ENCODE data around the gene NDUFS6.

The NDUFS6 gene

DNA sequence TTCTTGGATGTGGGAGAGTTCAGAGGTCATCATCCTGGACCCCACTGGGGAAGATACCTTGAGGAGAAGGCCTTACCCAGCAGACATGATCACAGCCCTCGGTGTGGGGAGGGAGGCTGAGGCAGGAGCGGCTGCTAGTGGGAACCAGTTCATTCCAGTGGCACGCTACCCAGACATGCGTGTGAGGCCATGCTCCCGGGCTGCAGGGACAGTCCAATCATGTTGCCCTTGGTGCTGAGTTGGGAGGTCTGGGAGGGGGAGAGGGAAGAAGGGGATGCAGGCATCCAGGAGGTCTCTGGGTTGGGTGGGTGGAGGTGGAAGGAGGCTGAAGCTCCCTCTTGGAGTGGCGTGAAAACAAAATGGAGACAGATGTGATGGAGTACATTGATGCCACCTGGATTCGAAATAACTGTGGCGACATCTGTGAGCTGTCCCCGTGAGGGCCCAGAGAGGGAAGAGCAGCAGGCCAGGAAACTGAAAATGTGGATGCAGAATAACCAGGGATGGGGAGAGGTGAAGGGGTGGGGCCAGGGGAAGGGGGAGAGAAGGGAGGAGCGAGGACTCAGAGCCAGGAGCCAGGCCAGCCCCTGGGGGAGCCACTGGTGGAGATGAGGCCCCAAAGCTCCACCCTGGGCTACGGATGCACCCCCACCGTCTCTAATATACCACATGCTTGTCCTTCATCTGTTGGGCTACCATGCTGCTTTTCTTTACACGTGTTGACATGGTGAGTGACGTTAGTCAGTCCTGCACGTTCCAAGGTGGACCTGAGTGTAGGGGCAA lies 16.2 kb downstream of the NDUFS6 start:
- no peak overlapping the region for H3K4me3 ChIP-seq (ENCODE audit: low read length)
- no peak for TF ChIP-seq ZNF274 (IDR thresholded peaks at IDR 0.05; ENCODE audit: low read depth, low read length)

DNA sequence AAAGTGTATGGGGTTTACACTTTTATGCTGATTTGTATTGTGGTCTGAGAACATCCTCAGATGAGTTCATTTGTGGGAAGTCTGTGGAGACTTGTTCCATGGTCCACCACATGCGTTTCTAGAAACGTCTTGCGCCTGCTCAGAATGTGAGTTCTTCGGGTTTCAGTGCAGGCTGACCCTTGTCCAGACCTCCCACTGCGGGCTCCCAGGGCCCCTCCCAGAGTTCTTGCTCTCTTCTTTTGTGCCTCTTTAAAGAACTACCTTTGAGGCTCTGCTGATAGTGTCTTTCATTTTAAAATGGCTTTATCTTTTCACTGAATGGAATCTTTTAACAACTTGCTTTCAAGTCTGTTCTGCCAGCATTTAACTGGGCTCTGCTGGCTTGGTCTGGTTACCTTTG lies 17.6 kb downstream of the NDUFS6 start:
- TF ChIP-seq ZNF274 (IDR thresholded peaks at IDR 0.05; ENCODE audit: low read depth, low read length), result no peak

DNA sequence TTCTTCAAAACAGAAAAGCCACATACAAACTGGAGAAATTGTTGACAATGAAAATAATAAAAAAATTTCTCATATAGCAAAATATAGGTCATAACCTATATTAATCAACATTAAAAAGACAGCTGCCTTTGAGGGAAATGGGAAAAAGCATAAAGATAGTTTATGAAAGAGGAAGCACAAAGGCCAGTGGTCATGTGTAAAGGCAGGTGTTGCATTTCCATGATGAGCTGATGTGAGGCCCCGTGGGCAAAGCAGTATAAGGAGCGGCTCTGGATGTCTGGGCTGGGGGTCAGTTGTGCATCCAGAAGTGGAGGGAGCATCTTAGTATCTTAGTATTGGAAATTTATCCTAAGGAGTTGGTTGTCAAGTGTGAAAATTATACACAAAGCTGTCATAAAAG lies 18.3 kb downstream of the NDUFS6 start:
- no peak overlapping the region for H3K4me3 ChIP-seq (ENCODE audit: low read length)
- no peak for TF ChIP-seq ZNF274 (IDR thresholded peaks at IDR 0.05; ENCODE audit: low read depth, low read length)

More for the DNA sequence above, 17.6 kb downstream of the NDUFS6 start:
- H3K4me3 ChIP-seq (ENCODE audit: low read length), result no peak overlapping the region

- no peak for TF ChIP-seq ZNF274 (IDR thresholded peaks at IDR 0.05; ENCODE audit: low read depth, low read length)
Observed at GRCh38 chr5:1820381-1820780, 19.2 kb downstream of the NDUFS6 start.

GRCh38 chr5:1820926-1821325 lies 19.7 kb downstream of the NDUFS6 start:
- H3K4me3 ChIP-seq (ENCODE audit: low read length), result no peak overlapping the region
- TF ChIP-seq ZNF274 (IDR thresholded peaks at IDR 0.05; ENCODE audit: low read depth, low read length), result no peak

More at GRCh38 chr5:1820381-1820780, 19.2 kb downstream of the NDUFS6 start:
- H3K4me3 ChIP-seq (ENCODE audit: low read length), result no peak overlapping the region

DNA sequence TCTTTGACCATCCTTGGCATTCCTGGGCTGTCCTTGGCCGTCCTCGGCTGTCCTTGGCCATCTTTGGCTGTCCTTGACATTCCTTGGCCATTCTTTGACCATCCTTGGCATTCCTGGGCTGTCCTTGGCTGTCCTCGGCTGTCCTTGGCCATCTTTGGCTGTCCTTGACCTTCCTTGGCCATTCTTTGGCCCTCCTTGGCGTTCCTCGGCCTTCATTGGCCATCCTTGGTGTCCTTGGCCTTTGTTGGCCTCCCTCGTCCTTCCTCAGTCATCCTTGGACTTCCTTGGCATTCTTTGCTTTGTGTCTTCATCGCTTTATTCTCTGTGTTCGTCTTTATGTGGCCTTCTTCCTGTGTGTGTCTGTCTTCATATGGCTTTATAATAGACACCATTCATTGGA lies 20.7 kb downstream of the NDUFS6 start:
- TF ChIP-seq ZNF274 (IDR thresholded peaks at IDR 0.05; ENCODE audit: low read depth, low read length), result no peak
- no peak overlapping the region for H3K4me3 ChIP-seq (ENCODE audit: low read length)

- no peak overlapping the region for H3K4me3 ChIP-seq (ENCODE audit: low read length)
- TF ChIP-seq ZNF274 (IDR thresholded peaks at IDR 0.05; ENCODE audit: low read depth, low read length), result no peak
Observed at GRCh38 chr5:1823381-1824034, 22.3 kb downstream of the NDUFS6 start.

DNA sequence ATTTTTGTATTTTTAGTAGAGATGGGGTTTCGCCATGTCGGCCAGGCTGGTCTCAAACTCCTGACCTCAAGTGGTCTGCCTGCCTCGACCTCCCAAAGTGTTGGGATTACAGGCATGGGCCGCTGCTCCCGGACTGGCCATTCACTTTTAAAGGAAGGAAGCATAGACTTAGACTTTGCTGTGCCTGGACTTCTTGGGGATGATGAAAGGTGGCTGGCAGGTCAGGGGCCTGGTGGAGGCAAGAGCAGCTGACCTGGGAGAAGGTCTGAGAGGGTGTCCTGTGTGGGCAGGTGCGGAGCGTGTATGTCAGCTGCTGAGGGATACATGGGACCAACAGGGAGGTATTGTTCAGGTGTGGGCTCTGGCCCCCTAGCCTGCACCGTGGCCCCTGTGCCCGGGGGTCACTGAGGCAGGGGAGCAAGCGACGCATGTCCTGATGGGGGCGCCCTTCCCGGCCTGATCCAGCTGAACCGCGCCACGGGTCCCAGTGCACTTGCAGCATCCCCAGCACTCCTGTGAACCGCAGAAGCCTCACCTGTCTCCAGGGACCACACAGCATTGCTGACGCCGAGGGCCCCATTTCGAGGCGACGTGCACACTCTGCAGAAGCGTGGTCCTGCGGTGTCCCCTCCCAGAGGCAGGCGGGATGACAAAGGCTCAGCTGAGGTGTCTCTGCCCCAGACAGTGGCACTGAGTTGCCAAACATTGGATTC lies 23.1 kb downstream of the NDUFS6 start:
- H3K4me3 ChIP-seq (ENCODE audit: low read length), result no peak overlapping the region
- TF ChIP-seq ZNF274 (IDR thresholded peaks at IDR 0.05; ENCODE audit: low read depth, low read length), result no peak

- TF ChIP-seq ZNF274 (IDR thresholded peaks at IDR 0.05; ENCODE audit: low read depth, low read length), result no peak
- no peak overlapping the region for H3K4me3 ChIP-seq (ENCODE audit: low read length)
Observed at GRCh38 chr5:1824903-1825841, 24.0 kb downstream of the NDUFS6 start.

DNA sequence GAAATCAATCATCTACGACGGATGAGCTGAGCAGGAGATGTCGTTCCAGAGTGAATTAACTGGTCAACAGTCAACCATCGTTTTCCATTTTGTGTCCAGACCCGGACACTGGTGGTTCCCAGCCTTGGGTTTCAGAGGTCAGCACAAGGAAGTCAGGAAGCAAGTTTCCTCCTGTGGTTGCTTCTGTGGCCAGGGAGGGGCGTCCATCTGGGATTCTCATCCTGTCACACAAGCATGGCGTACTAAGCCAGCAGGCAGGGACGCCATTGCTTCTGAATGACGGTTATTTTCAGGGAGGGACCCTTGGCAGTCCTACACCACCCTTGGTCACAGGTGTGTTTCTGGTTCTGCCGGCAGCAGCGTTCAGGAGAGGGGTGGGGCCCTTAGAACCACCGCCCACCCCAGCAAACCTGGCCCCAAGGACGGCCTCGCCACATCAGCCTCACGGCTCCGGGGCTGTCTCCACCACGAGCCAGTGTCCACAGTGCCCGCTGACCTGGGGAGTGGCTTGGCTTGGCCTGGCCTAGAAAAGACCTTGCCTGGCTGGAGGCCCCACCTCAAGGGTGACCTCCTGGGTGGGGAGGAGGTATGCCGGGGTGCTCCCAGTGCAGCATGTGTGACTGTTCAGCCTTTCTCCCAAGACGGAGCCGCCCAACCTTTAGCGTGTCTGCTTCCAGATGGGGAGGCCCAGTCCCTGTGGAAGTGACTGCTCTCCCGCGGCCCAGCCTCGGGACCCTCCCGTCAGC lies 25.2 kb downstream of the NDUFS6 start:
- TF ChIP-seq ZNF274 (IDR thresholded peaks at IDR 0.05; ENCODE audit: low read depth, low read length), result no peak
- no peak overlapping the region for H3K4me3 ChIP-seq (ENCODE audit: low read length)

DNA sequence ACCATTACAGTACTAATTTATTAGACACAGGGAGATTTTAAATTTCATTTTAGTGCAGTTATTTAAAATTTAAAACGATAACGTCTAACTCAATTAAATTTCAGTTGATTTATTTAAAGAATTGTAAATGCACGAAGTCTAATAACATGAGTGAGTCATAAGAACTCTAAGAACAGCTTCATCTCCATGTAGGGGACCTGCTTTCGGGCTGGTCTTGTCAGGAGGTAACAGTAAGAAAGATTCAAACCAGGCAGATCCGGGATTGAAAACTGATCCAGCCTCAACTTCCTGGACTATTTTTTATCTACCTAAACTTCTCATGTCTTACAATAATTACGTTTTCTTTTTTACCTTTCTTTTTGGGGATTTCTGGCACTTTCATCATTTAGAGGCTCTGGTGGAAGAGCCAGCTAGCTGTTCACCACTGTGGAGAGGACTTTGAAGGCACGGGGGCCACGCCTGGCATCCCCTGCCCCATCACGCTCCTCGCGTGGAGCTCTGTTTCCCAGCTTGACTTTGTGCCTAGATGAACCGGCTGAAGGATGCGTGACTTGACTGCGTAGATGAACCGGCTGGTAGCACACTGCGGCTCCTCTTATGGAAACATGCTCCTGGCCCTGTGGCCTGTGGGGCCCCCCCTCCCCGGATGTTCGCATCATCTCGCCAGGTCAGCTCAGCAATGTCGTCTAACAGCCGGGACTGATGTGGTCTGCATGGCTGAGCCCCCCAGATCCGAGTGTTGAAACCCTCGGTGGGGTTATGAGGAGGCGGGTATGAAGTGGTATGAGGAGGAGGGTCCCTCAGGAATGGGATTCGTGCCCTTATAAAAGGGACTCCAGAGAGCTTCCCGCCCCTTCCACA lies 26.0 kb downstream of the NDUFS6 start:
- no peak overlapping the region for H3K4me3 ChIP-seq (ENCODE audit: low read length)
- TF ChIP-seq ZNF274 (IDR thresholded peaks at IDR 0.05; ENCODE audit: low read depth, low read length), result no peak

DNA sequence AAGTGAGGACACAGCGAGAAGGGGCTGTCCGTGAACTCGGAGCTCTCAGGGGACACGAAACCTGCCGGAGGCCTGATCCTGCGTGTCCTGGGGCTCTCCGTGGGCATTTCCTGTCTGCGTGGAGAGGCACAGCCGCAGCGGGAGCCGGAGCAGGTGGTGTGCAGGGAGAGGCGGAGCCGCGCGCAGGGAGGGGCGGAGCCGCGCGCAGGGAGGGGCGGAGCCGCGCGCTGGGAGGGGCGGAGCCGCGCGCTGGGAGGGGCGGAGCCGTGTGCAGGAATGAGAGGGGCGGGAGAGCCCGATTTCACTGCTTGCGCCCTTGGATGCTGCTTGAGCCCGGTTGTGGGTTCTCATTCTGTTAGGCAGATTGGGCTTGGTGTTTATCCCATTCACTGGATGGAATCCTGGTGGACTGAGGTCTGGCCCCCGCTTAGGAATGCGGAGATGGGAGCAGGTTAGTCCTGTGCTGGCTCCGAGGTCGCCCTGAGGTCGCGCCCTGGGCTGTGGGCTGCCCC lies 26.7 kb downstream of the NDUFS6 start:
- no peak for TF ChIP-seq ZNF274 (IDR thresholded peaks at IDR 0.05; ENCODE audit: low read depth, low read length)
- no peak overlapping the region for H3K4me3 ChIP-seq (ENCODE audit: low read length)

Data from GM08714 (cell line).